CD4-positive, alpha-beta T cell treated with Interferon alpha-2 for 1 hour (primary cell): ENCODE data around the gene ADAP1.
"Not testable (repeated sequence)": the region's sequence is repeated elsewhere in the genome, so short reads cannot be mapped to it uniquely, and the experiment has no call there.

Source experiments
- DNase-seq, 2 donors: peaks; one replicate each; pipeline ENCODE4 v3.0.0-alpha.2; 2020 to 2022

The ADAP1 gene

DNA sequence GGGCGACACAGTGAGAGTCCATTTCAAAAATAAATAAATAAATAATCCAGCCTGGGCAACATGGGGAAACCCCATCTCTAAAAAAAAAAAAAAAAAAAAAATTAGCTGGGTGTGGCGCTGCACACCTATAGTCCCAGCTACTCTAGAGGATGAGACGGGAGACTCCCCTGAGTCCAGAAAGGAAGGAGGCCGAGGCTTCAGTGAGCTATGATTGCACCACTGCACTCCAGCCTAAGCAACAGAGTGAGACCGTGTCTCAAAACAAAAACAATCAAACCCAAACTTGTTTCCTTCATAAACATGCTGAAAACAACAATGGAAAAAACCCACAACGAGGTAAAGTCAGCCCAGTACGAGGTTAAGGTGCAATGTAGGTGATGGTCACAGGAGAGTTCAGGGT is 19.7 kb upstream of the ADAP1 start:
- no peak for DNase-seq

DNA sequence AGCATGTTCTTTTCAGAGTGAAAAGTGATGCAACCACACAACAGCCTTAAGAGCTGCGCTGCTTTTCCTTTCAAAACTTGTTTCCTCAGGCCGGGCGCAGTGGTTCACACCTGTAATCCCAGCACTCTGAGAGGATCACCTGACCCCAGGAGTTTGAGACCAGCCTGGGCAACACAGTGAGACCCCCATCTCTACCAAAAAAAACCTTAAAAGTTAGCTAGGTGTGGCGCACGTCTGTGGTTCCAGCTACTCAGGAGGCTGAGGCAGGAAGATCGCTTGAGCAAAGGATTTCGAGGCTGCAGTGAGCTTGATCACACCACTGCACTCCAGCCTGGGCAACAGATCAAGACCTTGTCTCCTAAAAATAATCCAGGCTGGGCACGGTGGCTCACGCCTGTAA is 18.8 kb upstream of the ADAP1 start:
- DNase-seq: no peak

- no peak for DNase-seq
Measured at GRCh38 chr7:972676-973309, 18.3 kb upstream of the ADAP1 start.

DNA sequence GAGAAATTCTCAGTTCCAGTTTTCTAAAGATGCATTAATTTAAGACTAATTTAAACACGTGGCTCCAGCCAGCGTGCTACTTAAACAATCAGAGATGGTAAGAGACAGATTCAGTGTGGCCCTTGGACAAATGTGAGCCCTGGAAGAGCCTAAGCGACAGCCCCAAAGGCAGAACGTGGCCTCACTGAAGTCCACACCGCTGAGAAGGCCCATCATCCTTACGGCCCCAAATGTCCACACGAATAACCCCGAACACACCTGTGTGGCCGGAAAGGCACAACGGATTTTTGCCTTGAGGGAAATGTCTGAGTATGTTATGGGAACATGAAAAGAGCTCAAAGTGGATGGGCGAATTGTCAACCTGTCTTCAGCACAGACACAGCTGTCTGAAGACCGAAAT is 17.6 kb upstream of the ADAP1 start:
- no peak for DNase-seq

- no peak for DNase-seq
Measured at GRCh38 chr7:970744-971143, 16.3 kb upstream of the ADAP1 start.

GRCh38 chr7:969403-969802 is 14.9 kb upstream of the ADAP1 start:
- no peak for DNase-seq

- no peak for DNase-seq
Measured at GRCh38 chr7:968205-969105, 14.0 kb upstream of the ADAP1 start.

- DNase-seq: no peak
Measured at GRCh38 chr7:967361-968082, 13.0 kb upstream of the ADAP1 start.

- no peak for DNase-seq
Measured at GRCh38 chr7:966291-967069, 12.0 kb upstream of the ADAP1 start.

DNA sequence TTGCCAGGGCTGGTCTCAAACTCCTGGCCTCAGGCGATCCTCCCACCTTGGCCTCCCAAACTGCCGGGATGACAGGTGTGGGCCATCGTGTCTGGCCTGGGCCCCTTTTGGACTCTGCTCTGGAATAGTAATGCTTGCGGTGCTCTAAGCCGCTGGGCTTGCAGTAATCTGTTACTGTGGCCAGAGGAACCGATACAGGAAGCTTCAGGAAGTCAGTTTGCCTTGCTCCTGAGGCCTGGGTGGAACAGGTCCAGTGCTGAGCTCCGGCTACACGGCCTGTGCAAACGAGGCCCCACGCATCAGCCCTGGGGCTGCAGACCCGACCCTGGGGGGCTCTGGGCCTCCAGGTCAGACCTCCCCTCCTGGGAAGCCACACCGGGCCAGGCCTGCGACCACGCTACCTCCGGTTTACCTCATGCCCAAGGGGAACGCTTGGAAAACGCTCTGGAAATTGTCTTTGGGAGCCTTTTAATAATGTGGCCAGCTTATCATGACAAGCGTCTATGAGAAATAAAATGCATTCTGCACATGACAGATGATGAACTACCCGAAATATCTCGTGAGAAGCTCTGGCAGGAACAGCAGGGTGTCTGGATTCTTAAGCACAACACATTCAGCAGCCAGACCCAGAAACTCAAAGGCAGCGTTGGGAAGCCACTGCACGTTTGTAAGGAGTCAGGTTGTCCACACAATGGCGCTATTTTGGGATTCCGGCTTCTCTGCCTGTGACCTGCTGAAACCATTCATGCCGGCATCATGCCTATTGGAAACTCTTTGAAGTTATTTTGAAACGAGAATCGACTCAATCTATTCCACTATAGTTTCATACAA is 10.1 kb upstream of the ADAP1 start:
- DNase-seq: no peak

DNA sequence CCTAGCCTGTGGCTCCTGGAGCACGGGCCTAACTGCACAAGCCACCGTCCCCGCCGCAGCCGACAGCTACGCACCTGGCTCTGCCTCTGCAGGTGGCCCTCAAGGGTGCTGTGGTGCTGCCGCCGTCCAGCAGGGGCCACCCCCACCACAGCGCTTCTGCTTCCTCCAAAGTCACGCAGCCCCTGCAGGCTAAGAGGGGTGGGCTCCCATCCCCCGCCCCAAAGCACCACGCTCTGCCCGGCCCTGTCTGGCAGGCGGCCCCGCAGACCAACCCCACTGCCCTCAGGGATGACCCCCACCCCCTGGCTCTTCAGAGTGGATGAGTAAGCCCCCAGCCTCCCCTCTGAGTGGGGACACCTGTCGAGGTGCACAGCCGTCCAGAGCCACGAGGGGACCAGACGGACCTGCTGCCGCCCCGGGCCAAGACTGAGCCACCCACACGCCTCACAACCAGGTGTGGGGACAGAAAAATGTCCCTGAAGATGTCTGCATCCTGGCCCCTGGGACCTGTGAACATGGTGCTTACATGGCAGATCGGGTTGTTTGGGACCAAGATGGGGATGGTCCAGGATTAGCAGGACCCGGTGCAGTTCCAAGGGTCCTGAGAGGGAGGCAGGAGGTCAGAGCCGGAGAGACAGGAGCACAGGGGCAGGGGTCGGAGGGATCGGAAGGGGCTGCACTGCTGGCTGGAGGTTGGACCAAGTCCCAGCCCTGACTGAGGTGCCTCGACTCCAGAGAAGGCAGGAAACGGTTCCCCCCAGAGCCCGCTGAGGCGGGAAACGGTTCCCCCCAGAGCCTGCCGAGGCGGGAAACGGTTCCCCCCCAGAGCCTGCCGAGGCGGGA is 9.0 kb upstream of the ADAP1 start:
- DNase-seq: no peak

- no peak for DNase-seq
Measured at GRCh38 chr7:962401-963081, 8.1 kb upstream of the ADAP1 start.

DNA sequence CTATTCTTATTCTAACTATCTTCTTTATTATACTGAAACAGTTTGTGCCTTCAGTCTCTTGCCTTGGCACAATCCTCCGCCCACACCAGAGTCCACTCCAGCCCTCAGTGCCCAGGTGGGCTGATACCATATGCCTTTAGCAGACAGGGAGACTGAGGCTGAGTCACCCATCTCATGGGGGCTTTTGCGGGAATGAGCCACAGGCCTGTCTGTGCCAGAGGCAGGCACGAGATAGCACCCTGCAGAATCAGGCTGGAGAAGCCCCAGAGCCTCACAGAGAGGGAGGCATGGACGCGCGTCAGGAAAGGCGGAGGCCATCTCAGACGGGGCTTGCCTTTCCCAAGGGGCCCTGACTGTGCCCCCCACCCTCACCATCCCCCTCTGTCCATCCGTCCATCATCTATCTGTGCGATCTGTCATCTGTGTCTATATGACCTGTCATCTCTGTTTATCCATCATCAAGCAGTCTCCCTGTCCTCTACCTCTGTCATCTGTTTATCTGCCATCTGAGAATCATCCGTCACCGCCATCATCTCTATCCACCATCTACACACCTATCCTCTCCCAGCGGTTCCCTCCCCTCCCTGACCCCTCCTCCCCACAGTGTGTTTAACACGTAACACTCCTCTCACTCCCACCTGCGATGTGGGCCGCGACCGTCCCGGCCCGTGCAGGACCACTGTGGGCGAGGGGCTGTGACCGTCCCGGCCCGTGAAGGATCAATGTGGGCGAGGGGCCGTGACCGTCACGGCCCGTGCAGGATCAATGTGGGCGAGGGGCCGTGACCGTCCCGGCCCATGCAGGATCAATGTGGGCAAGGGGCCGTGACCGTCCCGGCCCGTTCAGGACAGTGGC is 7.3 kb upstream of the ADAP1 start:
- no peak for DNase-seq

GRCh38 chr7:960972-961371 is 6.5 kb upstream of the ADAP1 start:
- DNase-seq: not testable (repeated sequence)

GRCh38 chr7:960269-960871 is 5.9 kb upstream of the ADAP1 start:
- DNase-seq: no peak

- DNase-seq: not testable (repeated sequence)
Measured at GRCh38 chr7:959740-960139, 5.3 kb upstream of the ADAP1 start.

- no peak for DNase-seq
Measured at GRCh38 chr7:959271-959670, 4.8 kb upstream of the ADAP1 start.

DNA sequence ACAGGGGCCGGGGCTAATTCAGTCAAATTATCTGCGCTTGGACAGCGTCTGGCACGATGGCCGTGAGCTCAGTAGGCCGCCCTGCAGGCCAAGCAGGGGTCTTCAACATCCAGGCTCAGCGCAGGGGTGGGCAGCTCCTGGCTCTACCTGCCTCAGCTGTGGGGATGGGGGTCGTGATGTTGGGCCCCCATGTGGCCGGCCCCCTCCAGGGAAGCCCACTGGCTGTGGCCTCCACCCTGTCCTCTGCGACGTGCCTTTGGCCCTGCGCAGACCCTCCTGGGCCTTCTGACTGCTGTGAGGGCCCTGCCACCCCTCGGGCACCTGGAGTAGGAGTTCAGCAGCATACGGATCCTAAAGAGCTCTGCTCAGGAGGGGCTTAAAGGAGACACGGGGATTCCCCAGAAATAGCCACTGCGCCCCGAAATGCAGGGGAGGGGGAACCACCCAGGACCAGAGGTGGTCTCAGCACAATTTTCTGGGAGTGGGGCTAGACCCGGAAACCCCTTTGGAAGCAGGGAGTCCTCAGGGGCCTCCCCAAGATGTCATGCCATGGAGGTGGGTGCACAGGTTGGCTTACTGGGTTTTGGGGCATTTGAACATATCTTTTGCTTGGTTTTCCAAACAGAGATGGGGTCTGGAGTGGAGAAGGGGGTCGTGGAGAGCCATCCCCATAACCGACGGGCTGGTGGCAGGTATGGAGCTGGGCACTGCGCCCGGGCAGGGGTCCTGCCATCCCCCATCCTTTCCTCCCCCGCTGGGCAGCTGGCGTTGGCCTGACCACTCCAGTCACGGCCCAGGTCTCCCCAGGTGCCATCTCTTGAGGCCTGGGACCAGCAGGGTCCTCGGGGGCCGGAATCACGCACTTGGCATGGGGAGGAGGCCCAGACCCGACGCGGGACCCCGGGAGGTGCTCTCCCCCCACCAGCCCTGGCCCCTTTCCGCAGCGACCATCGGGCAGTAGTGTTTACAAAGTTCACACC is 4.0 kb upstream of the ADAP1 start:
- no peak for DNase-seq
